Measurements from ENCODE around the gene IL17RA. TPM values are rescaled to one million over a fixed set of nuclear protein-coding genes. Genes with fewer than 3 reads are reported as not detected.

The IL17RA gene
- total and polyA plus RNA-seq, 4 donors, result 3.1 to 9.0 (median 4.4) TPM

GRCh38 chr22:17091851-17092250 is 7.1 kb downstream of the IL17RA start:
- TF ChIP-seq NR2F2 (IDR thresholded peaks at IDR 0.05) (no peak), TAF1 (conservative IDR thresholded peaks at IDR 0.05) (no peak), FOXA1 (IDR thresholded peaks at IDR 0.05) (no peak), HNF4G (IDR thresholded peaks at IDR 0.05) (no peak), YY1 (IDR thresholded peaks at IDR 0.05) (no peak), EGR1 (IDR thresholded peaks at IDR 0.05; ENCODE audit: low read depth in 2 of 2) (no peak), MAX (IDR thresholded peaks at IDR 0.05) (no peak)
- Histone ChIP-seq H3K27me3 (ENCODE audit: control insufficient read depth in 4 of 4, insufficient read depth in 4 of 4, low read length in 3 of 4) (no peaks in the 10 kb centered on the region), H3K9ac (ENCODE audit: low read depth in 1 of 2, low read length in 2 of 2) (no peak overlapping the region), H3K36me3 (ENCODE audit: control insufficient read depth in 4 of 4, insufficient read depth in 3 of 4, low read depth in 1 of 4, low read length in 3 of 4) (no peaks in the 10 kb centered on the region), H3K4me3 (ENCODE audit: low read depth in 1 of 3, low read length in 3 of 3) (no peak overlapping the region), H3K27ac (ENCODE audit: low read depth in 1 of 2, low read length in 2 of 2) (no peak overlapping the region), H3K4me1 (ENCODE audit: control insufficient read depth in 4 of 4, insufficient read depth in 4 of 4, low read length in 3 of 4) (peaks cover 0 to 12% (median 2%) of the 10 kb centered on the region in 4 donors), H3K9me3 (ENCODE audit: control insufficient read depth in 4 of 4, low read length in 3 of 4) (no peaks in the 10 kb centered on the region)
- WGBS, result 77% methylated on average over 4 of the region's 4 CpGs
- DNase-seq (ENCODE audit: low spot score), result no peak

- Histone ChIP-seq H3K36me3 (ENCODE audit: control insufficient read depth in 4 of 4, insufficient read depth in 3 of 4, low read depth in 1 of 4, low read length in 3 of 4) (peaks cover 0 to 5% (median 2%) of the 10 kb centered on the region in 4 donors), H3K4me1 (ENCODE audit: control insufficient read depth in 4 of 4, insufficient read depth in 4 of 4, low read length in 3 of 4) (peaks cover 0 to 9% (median 2%) of the 10 kb centered on the region in 4 donors), H3K27me3 (ENCODE audit: control insufficient read depth in 4 of 4, insufficient read depth in 4 of 4, low read length in 3 of 4) (no peaks in the 10 kb centered on the region), H3K9ac (ENCODE audit: low read depth in 1 of 2, low read length in 2 of 2) (no peak overlapping the region), H3K27ac (ENCODE audit: low read depth in 1 of 2, low read length in 2 of 2) (no peak overlapping the region), H3K4me3 (ENCODE audit: low read depth in 1 of 3, low read length in 3 of 3) (no peak overlapping the region), H3K9me3 (ENCODE audit: control insufficient read depth in 4 of 4, low read length in 3 of 4) (no peaks in the 10 kb centered on the region)
- TF ChIP-seq REST (IDR thresholded peaks at IDR 0.05), result no peak
- TF ChIP-seq RXRA (IDR thresholded peaks at IDR 0.05), result peak in 1 of 2 donors; percentile 54
- TF ChIP-seq EGR1 (IDR thresholded peaks at IDR 0.05; ENCODE audit: low read depth in 2 of 2), result no peak
- no peak for TF ChIP-seq YY1 (IDR thresholded peaks at IDR 0.05)
- TF ChIP-seq FOXA1 (IDR thresholded peaks at IDR 0.05), result no peak
- peak; percentile 72 for TF ChIP-seq NR2F2 (IDR thresholded peaks at IDR 0.05)
- TF ChIP-seq HNF4A (conservative IDR thresholded peaks at IDR 0.05), result peak; percentile 40 to 81
- no peak for TF ChIP-seq TAF1 (conservative IDR thresholded peaks at IDR 0.05)
- WGBS, result 46% methylated on average over 3 of the region's 3 CpGs
- DNase-seq (ENCODE audit: low spot score), result no peak
These were observed 8.3 kb downstream of the IL17RA start for GRCh38 chr22:17093081-17093480.

GRCh38 chr22:17095538-17095937 is 10.7 kb downstream of the IL17RA start:
- Histone ChIP-seq H3K4me1 (ENCODE audit: control insufficient read depth in 4 of 4, insufficient read depth in 4 of 4, low read length in 3 of 4) (peaks cover 0 to 9% (median 2%) of the 10 kb centered on the region in 4 donors), H3K4me3 (ENCODE audit: low read depth in 1 of 3, low read length in 3 of 3) (no peak overlapping the region), H3K36me3 (ENCODE audit: control insufficient read depth in 4 of 4, insufficient read depth in 3 of 4, low read depth in 1 of 4, low read length in 3 of 4) (peaks cover 12 to 28% (median 19%) of the 10 kb centered on the region in 4 donors), H3K9me3 (ENCODE audit: control insufficient read depth in 4 of 4, low read length in 3 of 4) (no peaks in the 10 kb centered on the region), H3K9ac (ENCODE audit: low read depth in 1 of 2, low read length in 2 of 2) (no peak overlapping the region), H3K27me3 (ENCODE audit: control insufficient read depth in 4 of 4, insufficient read depth in 4 of 4, low read length in 3 of 4) (no peaks in the 10 kb centered on the region), H3K27ac (ENCODE audit: low read depth in 1 of 2, low read length in 2 of 2) (no peak overlapping the region)
- no peak for TF ChIP-seq RXRA (IDR thresholded peaks at IDR 0.05)
- TF ChIP-seq EGR1 (IDR thresholded peaks at IDR 0.05; ENCODE audit: low read depth in 2 of 2), result no peak
- DNase-seq (ENCODE audit: low spot score), result no peak
- 96% methylated on average over 6 of the region's 6 CpGs for WGBS
